HG02981 (cell line): ENCODE data around the gene GNPAT.
"Not testable (repeated sequence)": the region's sequence is repeated elsewhere in the genome, so short reads cannot be mapped to it uniquely, and the experiment has no call there.

Experiments used
- ATAC-seq: cut with Tn5 transposase; IDR thresholded peaks from one replicate; pipeline ENCODE4 v1.9.1; 2021; ENCODE audit warnings: mild to moderate bottlenecking, moderate library complexity; ENCODE audit not compliant: unreplicated experiment

Gene GNPAT

GRCh38 chr1:231212301-231212700 is 28.7 kb upstream of the GNPAT start:
- ATAC-seq: not testable (repeated sequence)

- no peak for ATAC-seq
Measured at GRCh38 chr1:231213831-231214573, 27.0 kb upstream of the GNPAT start.

- no peak for ATAC-seq
Measured at GRCh38 chr1:231214918-231215680, 25.9 kb upstream of the GNPAT start.

- ATAC-seq: no peak
Measured at GRCh38 chr1:231215681-231216385, 25.2 kb upstream of the GNPAT start.

- no peak for ATAC-seq
Measured at GRCh38 chr1:231216498-231216897, 24.5 kb upstream of the GNPAT start.

GRCh38 chr1:231217056-231217455 is 24.0 kb upstream of the GNPAT start:
- no peak for ATAC-seq

- ATAC-seq: no peak
Measured at GRCh38 chr1:231218078-231218477, 22.9 kb upstream of the GNPAT start.

- no peak for ATAC-seq
Measured at GRCh38 chr1:231219422-231220401, 21.3 kb upstream of the GNPAT start.

- ATAC-seq: no peak
Measured at GRCh38 chr1:231220801-231221200, 20.2 kb upstream of the GNPAT start.

- ATAC-seq: no peak
Measured at GRCh38 chr1:231226156-231226555, 14.9 kb upstream of the GNPAT start.

- ATAC-seq: no peak
Measured at GRCh38 chr1:231231511-231231910, 9.5 kb upstream of the GNPAT start.

- peak; percentile 59 for ATAC-seq
Measured at GRCh38 chr1:231232870-231233734, 7.9 kb upstream of the GNPAT start.

- no peak for ATAC-seq
Measured at GRCh38 chr1:231233735-231234417, 7.1 kb upstream of the GNPAT start.

- no peak for ATAC-seq
Measured at GRCh38 chr1:231234506-231234905, 6.5 kb upstream of the GNPAT start.

- ATAC-seq: no peak
Measured at GRCh38 chr1:231235526-231236207, 5.3 kb upstream of the GNPAT start.

GRCh38 chr1:231236208-231236591 is 4.8 kb upstream of the GNPAT start:
- ATAC-seq: no peak

GRCh38 chr1:231236938-231237337 is 4.1 kb upstream of the GNPAT start:
- no peak for ATAC-seq

- no peak for ATAC-seq
Measured at GRCh38 chr1:231238298-231238697, 2.7 kb upstream of the GNPAT start.

GRCh38 chr1:231240531-231240882 is 505 bp upstream of the GNPAT start:
- no peak for ATAC-seq
